NCI-H2227 (cell line): ENCODE measurements around the gene AADACL4.
A peak's percentile ranks its signal among the peaks of the same experiment; 100 is the strongest.
"Not testable (repeated sequence)": the region's sequence is repeated elsewhere in the genome, so short reads cannot be mapped to it uniquely, and the experiment has no call there.

Experiments
- DNase-seq: peaks from one replicate; lab custom pipeline; 2025; ENCODE audit not compliant: unreplicated experiment; lab: John Stamatoyannopoulos, UW

Gene AADACL4

GRCh38 chr1:12629511-12629956, 14.4 kb upstream of the AADACL4 start:
- DNase-seq = no peak

DNA sequence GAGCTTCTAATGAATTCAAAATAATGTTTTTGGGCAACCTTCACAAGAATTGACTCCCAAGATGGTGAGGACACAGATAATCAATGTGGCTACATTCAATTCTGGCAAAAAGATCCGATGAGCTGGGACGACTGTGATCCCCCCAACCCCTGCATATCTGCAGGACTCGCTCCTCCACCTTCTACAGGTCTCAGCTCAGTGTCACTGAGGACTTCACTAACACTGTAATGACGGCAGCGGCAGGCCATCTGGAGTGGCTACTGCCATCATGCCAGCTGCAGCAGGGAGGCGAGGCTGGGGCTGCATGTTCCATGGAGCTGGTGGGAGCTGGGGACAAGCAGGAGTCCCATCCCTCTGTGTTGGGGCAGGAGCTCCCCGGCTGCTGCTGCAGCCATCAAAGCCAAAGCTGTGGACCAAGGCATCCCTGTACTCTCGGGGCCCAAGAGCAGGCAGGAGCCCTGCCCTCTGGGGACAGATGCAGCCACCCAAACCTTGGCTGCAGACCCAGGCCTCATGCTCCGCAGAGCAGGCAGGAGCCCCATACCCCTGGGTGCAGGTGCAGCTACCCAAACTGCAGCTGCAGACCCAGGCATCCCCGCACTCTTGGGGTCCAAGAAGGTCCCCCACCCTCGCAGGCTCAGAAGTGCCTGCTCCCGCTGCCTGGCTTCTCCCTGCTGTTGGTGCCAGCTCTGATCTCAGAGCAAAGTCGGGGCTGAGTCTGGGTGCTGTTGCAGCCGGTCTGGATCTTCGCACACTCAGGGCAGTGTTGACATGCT, 13.7 kb upstream of the AADACL4 start:
- DNase-seq = no peak

GRCh38 chr1:12630946-12631530, 12.8 kb upstream of the AADACL4 start:
- no peak for DNase-seq

GRCh38 chr1:12631571-12631970, 12.3 kb upstream of the AADACL4 start:
- DNase-seq = no peak

DNA sequence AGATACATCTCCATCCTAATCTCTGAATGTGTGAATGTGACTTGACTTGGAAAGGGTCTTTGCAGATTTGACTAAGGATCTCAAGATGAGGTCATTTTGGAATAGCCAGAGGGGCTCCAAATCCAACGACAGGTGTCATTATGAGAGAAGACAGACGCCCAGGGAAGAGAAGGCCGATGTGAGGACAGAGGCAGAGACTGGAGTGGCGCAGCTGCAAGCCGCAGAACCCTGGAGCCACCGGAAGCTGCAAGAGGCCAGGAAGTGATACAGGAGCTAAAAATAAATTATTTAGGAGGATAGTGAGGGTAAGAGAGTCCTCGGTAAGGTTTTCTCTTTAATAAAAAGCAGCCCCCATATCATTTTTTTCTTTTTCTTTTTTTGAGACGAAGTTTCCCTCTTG, 9.7 kb upstream of the AADACL4 start:
- no peak for DNase-seq

DNA sequence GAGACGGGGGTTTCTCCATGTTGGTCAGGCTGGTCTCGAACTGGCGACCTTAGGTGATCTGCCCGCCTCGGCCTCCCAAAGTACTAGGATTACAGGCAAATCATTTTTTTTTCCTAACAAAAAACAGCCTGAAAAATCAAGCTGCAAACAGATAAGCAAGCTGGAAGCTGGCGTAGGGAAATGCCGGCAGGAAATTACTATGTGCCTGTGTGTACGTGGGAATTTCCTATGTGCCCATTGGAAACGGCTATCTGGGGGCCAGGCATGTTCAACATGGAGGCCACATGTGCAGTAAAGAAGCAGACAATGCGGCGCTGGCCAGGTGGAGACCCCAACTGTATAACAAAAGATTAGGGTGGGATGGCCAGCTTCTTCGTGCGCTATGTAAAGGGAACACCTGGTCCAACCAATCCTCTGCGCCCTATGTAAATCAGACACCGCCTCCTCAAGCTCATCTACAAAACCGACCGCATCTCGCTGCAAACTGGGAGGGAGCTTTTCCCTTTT, 9.1 kb upstream of the AADACL4 start:
- peak; percentile 54 for DNase-seq

- no peak for DNase-seq
Measured at GRCh38 chr1:12636098-12636950, 7.6 kb upstream of the AADACL4 start.

DNA sequence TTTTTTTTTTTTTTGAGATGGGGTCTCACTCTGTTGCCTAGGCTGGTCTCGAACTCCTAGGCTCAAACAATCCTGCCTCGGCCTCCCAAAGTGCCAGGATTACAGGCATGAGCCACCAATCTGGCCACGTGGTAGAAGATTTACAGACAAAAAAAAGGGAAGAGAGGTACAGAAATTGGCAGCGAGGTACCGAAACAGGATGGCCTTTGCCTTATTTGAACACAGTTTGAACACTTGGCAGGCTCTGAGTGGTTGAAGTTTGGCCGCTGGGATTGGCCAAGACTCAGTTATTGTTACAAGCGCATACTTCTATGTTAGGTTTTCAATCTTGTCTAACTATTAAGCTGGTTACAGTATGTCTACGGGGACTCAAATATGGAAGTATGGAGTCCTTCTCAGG, 6.2 kb upstream of the AADACL4 start:
- no peak for DNase-seq

- DNase-seq = no peak
Measured at GRCh38 chr1:12640237-12640957, 3.5 kb upstream of the AADACL4 start.

DNA sequence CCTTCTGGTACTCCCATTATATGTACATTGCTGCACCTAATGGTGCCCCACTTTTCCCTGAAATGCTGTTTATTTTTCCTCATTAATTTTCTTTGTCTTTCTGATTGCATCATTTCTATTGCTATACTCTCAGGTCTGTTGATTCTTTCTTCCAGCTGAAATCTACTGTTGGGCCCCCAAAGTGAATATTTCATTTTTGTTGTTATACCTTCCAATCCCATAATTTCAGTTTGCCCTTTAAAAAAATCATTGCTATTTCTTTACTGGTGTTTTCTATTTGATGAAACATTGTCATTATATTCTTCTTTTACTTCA, 3.0 kb upstream of the AADACL4 start:
- DNase-seq = no peak

GRCh38 chr1:12643079-12643478, 806 bp upstream of the AADACL4 start:
- DNase-seq = no peak

- DNase-seq = no peak
Measured at GRCh38 chr1:12644237-12644636, 352 bp downstream of the AADACL4 start.

DNA sequence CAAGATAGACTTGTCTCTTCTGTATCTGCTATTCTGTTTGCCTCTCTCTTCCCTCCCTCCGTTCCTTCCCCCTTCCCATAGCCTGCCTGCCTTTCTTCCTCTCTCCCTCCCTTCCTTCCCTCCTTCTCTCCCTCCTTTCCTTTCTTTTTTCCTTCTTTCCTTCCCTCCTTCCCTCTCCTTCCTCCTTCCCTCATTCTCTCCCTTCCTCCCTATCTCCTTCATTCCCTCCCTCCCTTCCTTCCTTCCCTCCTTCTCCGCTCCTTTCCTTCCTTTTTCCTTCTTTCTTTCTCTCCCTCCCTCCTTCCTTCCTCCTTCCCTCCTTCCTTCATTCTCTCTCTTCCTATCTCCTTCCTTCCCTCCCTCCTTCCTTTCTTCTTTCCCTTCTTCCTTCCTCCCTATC, 944 bp downstream of the AADACL4 start:
- no peak for DNase-seq

GRCh38 chr1:12645401-12645800, 1.5 kb downstream of the AADACL4 start:
- not testable (repeated sequence) for DNase-seq

DNA sequence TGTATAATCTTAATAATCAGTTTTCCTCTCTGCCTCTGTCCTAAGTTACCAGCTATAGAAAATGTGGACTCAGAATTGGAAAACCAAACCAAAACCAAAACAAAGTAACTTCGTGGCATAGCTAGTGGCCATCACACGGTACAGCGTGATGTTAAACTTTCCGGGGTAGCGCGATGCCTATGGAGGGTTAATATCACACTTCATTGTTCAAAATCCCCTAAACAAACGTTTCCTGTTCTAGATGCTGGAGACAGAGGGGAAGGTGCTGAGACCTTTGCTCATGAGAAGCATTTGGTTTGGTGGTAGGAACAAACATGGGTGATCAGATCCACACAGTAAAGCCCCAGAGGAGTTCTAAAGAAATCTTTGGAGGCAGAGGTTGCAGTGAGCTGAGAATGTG, 4.9 kb downstream of the AADACL4 start:
- DNase-seq = no peak

- DNase-seq = no peak
Measured at GRCh38 chr1:12649971-12650421, 6.1 kb downstream of the AADACL4 start.

GRCh38 chr1:12654004-12654567, 10.2 kb downstream of the AADACL4 start:
- no peak for DNase-seq

DNA sequence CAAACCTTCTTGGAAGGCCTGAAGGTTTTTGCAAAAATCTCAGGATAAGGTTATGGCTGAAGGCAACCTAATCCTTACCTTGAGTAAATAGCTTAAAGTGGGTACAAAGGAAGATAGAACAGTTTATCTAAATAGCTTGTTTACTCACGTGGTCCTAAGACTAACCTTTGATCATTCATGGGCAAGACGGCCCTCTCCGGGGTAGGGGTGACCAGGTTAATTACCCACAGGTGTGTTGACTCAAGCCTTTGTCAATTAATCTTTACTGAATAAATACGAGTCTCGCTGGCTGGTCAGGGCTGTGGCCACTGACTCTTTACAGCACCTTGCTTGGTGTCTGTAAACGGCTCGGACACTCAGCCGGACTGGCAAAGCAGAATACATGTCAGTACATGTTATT, 10.8 kb downstream of the AADACL4 start:
- no peak for DNase-seq

DNA sequence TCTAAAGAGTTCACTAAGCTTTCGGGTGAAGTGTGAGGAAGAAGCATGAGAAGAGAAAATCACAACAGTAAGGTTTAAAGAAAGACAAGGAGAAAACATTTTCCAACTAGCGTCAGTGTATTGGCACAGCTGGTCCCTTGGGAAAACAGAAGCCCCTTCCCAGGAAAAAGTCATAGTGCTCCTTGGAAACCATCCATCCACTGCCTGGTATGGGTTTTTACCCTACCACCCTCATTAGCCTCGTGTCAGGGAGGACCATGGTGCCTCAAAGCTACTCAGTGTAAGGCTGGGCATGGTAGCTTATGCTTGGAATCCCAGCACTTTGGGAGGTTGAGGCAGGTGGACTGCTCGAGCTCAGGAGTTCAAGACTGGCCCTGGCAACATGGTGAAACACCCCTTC, 12.7 kb downstream of the AADACL4 start:
- no peak for DNase-seq

- DNase-seq = no peak
Measured at GRCh38 chr1:12657060-12657884, 13.4 kb downstream of the AADACL4 start.
